ENCODE data around the gene GPR153.
A peak's percentile ranks its signal among the peaks of the same experiment; 100 is the strongest.

Gene GPR153

GRCh38 chr1:6225651-6226050, 35.2 kb downstream of the GPR153 start:
- ATAC-seq (ENCODE audit: low read depth) (no peak), DNase-seq (ENCODE audit: low spot score) (no peak)
- Histone ChIP-seq H3K27ac (ENCODE audit: poor library complexity, severe bottlenecking) (no peak overlapping the region), H3K27me3 (ENCODE audit: insufficient read depth, poor library complexity, severe bottlenecking) (no peaks in the 10 kb centered on the region), H3K4me3 (ENCODE audit: severe bottlenecking) (no peak overlapping the region), H3K4me1 (ENCODE audit: insufficient read depth, poor library complexity, severe bottlenecking) (peaks cover 3% of the 10 kb centered on the region), H3K36me3 (ENCODE audit: low read depth) (peaks cover 84% of the 10 kb centered on the region), H3K9me3 (ENCODE audit: severe bottlenecking) (no peaks in the 10 kb centered on the region)
- TF ChIP-seq CTCF (IDR thresholded peaks at IDR 0.05; ENCODE audit: poor library complexity, severe bottlenecking) = no peak

GRCh38 chr1:6224718-6225117, 36.2 kb downstream of the GPR153 start:
- ATAC-seq (ENCODE audit: low read depth) (no peak), DNase-seq (ENCODE audit: low spot score) (no peak)
- no peak overlapping the region for H3K4me3 ChIP-seq (ENCODE audit: severe bottlenecking)
- H3K9me3 ChIP-seq (ENCODE audit: severe bottlenecking) = no peaks in the 10 kb centered on the region
- H3K4me1 ChIP-seq (ENCODE audit: insufficient read depth, poor library complexity, severe bottlenecking) = peaks cover 10% of the 10 kb centered on the region
- no peak overlapping the region for H3K27ac ChIP-seq (ENCODE audit: poor library complexity, severe bottlenecking)
- TF ChIP-seq CTCF (IDR thresholded peaks at IDR 0.05; ENCODE audit: poor library complexity, severe bottlenecking) = no peak
- peaks cover 78% of the 10 kb centered on the region for H3K36me3 ChIP-seq (ENCODE audit: low read depth)
- no peaks in the 10 kb centered on the region for H3K27me3 ChIP-seq (ENCODE audit: insufficient read depth, poor library complexity, severe bottlenecking)

GRCh38 chr1:6223617-6224016, 37.3 kb downstream of the GPR153 start:
- H3K27ac ChIP-seq (ENCODE audit: poor library complexity, severe bottlenecking) = no peak overlapping the region
- no peak for ATAC-seq (ENCODE audit: low read depth)
- peaks cover 10% of the 10 kb centered on the region for H3K4me1 ChIP-seq (ENCODE audit: insufficient read depth, poor library complexity, severe bottlenecking)

GRCh38 chr1:6222636-6223035, 38.3 kb downstream of the GPR153 start:
- H3K27me3 ChIP-seq (ENCODE audit: insufficient read depth, poor library complexity, severe bottlenecking) = no peaks in the 10 kb centered on the region
- peak overlapping the region; percentile 18 for H3K27ac ChIP-seq (ENCODE audit: poor library complexity, severe bottlenecking)
- ATAC-seq (ENCODE audit: low read depth) (no peak; the same call in 2 of the 3 replicates), DNase-seq (ENCODE audit: low spot score) (no peak)
- H3K4me3 ChIP-seq (ENCODE audit: severe bottlenecking) = no peak overlapping the region
- H3K9me3 ChIP-seq (ENCODE audit: severe bottlenecking) = no peaks in the 10 kb centered on the region
- peaks cover 10% of the 10 kb centered on the region for H3K4me1 ChIP-seq (ENCODE audit: insufficient read depth, poor library complexity, severe bottlenecking)
- H3K36me3 ChIP-seq (ENCODE audit: low read depth) = peaks cover 59% of the 10 kb centered on the region
- TF ChIP-seq CTCF (IDR thresholded peaks at IDR 0.05; ENCODE audit: poor library complexity, severe bottlenecking) = no peak

More at GRCh38 chr1:6223617-6224016, 37.3 kb downstream of the GPR153 start:
- Histone ChIP-seq H3K9me3 (ENCODE audit: severe bottlenecking) (no peaks in the 10 kb centered on the region), H3K36me3 (ENCODE audit: low read depth) (peaks cover 69% of the 10 kb centered on the region), H3K27me3 (ENCODE audit: insufficient read depth, poor library complexity, severe bottlenecking) (no peaks in the 10 kb centered on the region), H3K4me3 (ENCODE audit: severe bottlenecking) (no peak overlapping the region)
- no peak for TF ChIP-seq CTCF (IDR thresholded peaks at IDR 0.05; ENCODE audit: poor library complexity, severe bottlenecking)
- no peak for DNase-seq (ENCODE audit: low spot score)

- Histone ChIP-seq H3K4me1 (ENCODE audit: insufficient read depth, poor library complexity, severe bottlenecking) (peaks cover 10% of the 10 kb centered on the region), H3K4me3 (ENCODE audit: severe bottlenecking) (no peak overlapping the region), H3K27ac (ENCODE audit: poor library complexity, severe bottlenecking) (peak overlapping the region; percentile 45), H3K27me3 (ENCODE audit: insufficient read depth, poor library complexity, severe bottlenecking) (no peaks in the 10 kb centered on the region), H3K9me3 (ENCODE audit: severe bottlenecking) (no peaks in the 10 kb centered on the region), H3K36me3 (ENCODE audit: low read depth) (peaks cover 46% of the 10 kb centered on the region)
- ATAC-seq (ENCODE audit: low read depth) = no peak
- no peak for TF ChIP-seq CTCF (IDR thresholded peaks at IDR 0.05; ENCODE audit: poor library complexity, severe bottlenecking)
- no peak for DNase-seq (ENCODE audit: low spot score)
Observed at GRCh38 chr1:6221210-6221784, 39.6 kb downstream of the GPR153 start.

Data from RWPE2 (cell line).